Omental fat pad (tissue), 4 donors: Measurements from ENCODE around the gene DLG2. TPM values are rescaled to one million over a fixed set of nuclear protein-coding genes. Genes with fewer than 3 reads are reported as not detected.

Experiments
- ATAC-seq: fragments of 150-250 bp; one replicate; pipeline ENCODE4 v1.9.1; 2016; ENCODE audit warnings: mild to moderate bottlenecking, moderate library complexity; ENCODE audit not compliant: low FRiP score
- DNase-seq: peaks from one replicate; pipeline ENCODE4 v3.0.0-alpha.2; 2019; ENCODE audit warnings: low spot score
- total RNA-seq, 4 donors: library from RNA; depleted of rRNA; stranded (reverse); fragments of >200 nt; gene quantifications; one replicate each; pipeline ENCODE4 v1.1.0, GENCODE V29; 2016
- TF ChIP-seq, protein P1 (sequence below), 3 donors: fragments of 450-650 bp; IDR thresholded peaks; one replicate each; pipeline ENCODE4 v1.5.1; 2016 to 2017; ENCODE audit warnings: antibody characterized with exemption in 3 of 3, mild to moderate bottlenecking in 3 of 3, moderate library complexity in 2 of 3

The DLG2 gene
- total RNA-seq, 4 donors from 2014 or later, result 4.8 to 13.2 (median 8.1) TPM

- TF ChIP-seq, protein P1, sequence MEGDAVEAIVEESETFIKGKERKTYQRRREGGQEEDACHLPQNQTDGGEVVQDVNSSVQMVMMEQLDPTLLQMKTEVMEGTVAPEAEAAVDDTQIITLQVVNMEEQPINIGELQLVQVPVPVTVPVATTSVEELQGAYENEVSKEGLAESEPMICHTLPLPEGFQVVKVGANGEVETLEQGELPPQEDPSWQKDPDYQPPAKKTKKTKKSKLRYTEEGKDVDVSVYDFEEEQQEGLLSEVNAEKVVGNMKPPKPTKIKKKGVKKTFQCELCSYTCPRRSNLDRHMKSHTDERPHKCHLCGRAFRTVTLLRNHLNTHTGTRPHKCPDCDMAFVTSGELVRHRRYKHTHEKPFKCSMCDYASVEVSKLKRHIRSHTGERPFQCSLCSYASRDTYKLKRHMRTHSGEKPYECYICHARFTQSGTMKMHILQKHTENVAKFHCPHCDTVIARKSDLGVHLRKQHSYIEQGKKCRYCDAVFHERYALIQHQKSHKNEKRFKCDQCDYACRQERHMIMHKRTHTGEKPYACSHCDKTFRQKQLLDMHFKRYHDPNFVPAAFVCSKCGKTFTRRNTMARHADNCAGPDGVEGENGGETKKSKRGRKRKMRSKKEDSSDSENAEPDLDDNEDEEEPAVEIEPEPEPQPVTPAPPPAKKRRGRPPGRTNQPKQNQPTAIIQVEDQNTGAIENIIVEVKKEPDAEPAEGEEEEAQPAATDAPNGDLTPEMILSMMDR (IDR thresholded peaks at IDR 0.05), result no peak
- no peak for ATAC-seq
- no peak for DNase-seq
These were observed 1848.5 kb downstream of the DLG2 start for GRCh38 chr11:83778596-83778995.

DNA sequence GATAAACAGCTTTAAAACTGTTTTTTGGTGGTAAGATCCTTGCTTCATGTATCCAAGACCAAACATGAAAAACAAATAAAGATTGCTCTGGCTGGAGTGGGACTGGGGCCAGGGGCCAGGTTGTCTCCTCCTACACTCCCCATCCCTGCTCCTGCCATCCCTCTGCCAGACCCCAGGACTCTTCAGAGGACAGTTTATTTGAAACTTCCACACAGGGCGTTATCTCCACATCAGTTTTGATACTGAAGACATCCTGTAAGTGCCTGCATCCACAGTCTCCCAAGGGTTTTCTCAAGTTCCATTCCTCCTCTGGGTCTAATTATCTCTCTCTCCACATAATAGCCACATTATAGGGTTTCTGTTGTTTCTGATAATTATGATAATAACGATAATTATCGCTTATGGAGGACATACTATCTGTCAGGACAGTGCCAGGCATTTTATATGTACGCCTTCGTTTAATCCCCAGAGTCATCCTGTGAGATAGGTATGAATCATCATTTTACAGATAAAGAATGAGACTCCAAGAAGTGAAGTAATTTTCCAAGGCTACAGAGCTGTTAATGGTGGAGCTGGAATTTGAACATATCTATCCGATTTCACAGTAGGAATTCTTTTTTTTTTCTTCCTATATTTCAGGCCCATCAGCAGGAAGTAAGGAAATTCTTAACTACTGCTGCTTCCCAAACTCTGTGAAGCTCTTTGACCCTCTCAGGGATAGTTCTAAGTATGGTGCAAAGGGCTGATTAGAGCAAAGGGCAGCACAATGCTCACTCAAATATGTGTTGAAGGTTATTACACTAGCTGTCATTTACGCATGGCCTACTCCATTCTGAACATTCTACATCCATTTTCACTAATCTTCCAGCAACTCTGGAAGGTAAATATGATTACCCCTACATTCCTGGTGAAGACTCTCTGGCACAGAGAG is 1852.9 kb downstream of the DLG2 start:
- peak; percentile 92 for ATAC-seq
- no peak for DNase-seq
- TF ChIP-seq, protein P1 (IDR thresholded peaks at IDR 0.05), result no peak

- no peak for ATAC-seq
- TF ChIP-seq, protein P1 (IDR thresholded peaks at IDR 0.05), result no peak
- DNase-seq, result no peak
These were observed 1858.7 kb downstream of the DLG2 start for GRCh38 chr11:83768489-83768888.

GRCh38 chr11:83766932-83767331 is 1860.2 kb downstream of the DLG2 start:
- TF ChIP-seq, protein P1 (IDR thresholded peaks at IDR 0.05), result no peak
- ATAC-seq (no peak), DNase-seq (no peak)

GRCh38 chr11:83764643-83765042 is 1862.5 kb downstream of the DLG2 start:
- DNase-seq (no peak), ATAC-seq (no peak)
- TF ChIP-seq, protein P1 (IDR thresholded peaks at IDR 0.05), result no peak

- DNase-seq (no peak), ATAC-seq (no peak)
- TF ChIP-seq, protein P1 (IDR thresholded peaks at IDR 0.05), result no peak
These were observed 1866.2 kb downstream of the DLG2 start for GRCh38 chr11:83760932-83761331.

GRCh38 chr11:83759148-83759547 is 1868.0 kb downstream of the DLG2 start:
- TF ChIP-seq, protein P1 (IDR thresholded peaks at IDR 0.05), result no peak
- ATAC-seq (no peak), DNase-seq (no peak)
